AG10803 (cell line): ENCODE data around the gene KRTAP12-3.
"Not testable (repeated sequence)": the region's sequence is repeated elsewhere in the genome, so short reads cannot be mapped to it uniquely, and the experiment has no call there.

Source experiments
- DNase-seq: peaks from one replicate; pipeline ENCODE4 v3.0.0; 2010; ENCODE audit warnings: low read depth
- H3K4me3 ChIP-seq: 2 replicates; pipeline ENCODE4 v1.5.1; 2011; ENCODE audit warnings: mild to moderate bottlenecking, low read length, control low read depth
- CTCF ChIP-seq: conservative IDR thresholded peaks from 2 replicates; pipeline ENCODE4 v1.5.1; 2011; ENCODE audit warnings: mild to moderate bottlenecking, low read length, control low read depth, inconsistent platforms

Gene KRTAP12-3

DNA sequence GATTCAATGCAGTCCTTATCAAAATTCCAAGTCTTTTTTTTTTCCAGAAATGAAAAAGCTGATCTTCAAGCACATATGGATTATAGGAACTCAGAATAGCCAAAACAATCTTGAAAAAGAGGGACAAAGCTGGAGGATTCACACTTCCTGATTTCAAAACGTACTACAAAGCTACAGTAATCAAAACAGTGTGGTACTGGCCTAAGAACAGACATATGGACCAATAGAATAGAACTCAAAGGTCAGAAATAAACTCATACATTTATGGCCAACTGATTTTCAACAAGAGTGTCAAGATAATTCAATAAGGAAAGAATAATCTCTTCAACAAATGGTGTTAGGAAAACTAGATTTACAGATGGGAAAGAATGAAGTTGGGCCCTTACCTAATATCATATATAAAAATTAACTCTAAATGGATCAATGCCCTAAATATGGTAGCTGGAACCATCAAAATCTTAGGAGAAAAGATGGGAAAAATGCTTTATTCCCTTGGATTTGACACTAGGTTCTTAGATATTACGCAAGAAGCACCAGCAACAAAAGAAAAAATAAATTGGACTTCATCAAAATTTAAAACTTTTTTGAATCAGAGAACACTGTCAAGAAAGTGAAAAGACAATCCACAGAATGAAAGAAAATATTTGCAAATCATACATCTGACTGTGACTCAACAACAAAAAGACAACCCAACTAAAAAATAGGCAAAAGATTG is 35.2 kb downstream of the KRTAP12-3 start:
- no peak for DNase-seq
- TF ChIP-seq CTCF: no peak

GRCh38 chr21:44694776-44695175 is 37.0 kb downstream of the KRTAP12-3 start:
- no peak overlapping the region for H3K4me3 ChIP-seq
- no peak for TF ChIP-seq CTCF
- DNase-seq: no peak

More for the DNA sequence above, 35.2 kb downstream of the KRTAP12-3 start:
- H3K4me3 ChIP-seq: no peak overlapping the region

DNA sequence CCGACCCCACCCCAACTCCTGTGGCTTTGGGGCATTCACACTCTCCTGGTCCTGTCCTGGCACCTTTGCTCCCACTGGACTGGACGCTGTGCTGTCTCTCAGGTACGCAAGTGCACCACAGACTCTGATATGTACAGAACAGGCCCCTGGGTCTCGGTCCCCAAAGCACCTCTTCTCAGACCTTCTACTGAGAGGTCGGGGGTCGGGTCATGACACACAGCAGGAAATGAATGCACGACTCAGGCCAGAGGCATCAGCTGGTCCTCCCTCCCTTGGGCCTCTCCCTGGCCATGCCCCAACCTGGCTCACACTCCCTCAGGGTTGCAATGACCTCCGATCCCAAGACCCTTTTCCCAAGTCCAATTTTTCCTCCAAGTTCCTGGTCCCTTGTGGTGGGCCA is 37.5 kb downstream of the KRTAP12-3 start:
- TF ChIP-seq CTCF: no peak
- no peak for DNase-seq
- no peak overlapping the region for H3K4me3 ChIP-seq

GRCh38 chr21:44695641-44696040 is 37.9 kb downstream of the KRTAP12-3 start:
- H3K4me3 ChIP-seq: no peak overlapping the region
- no peak for DNase-seq
- no peak for TF ChIP-seq CTCF

GRCh38 chr21:44696572-44696971 is 38.8 kb downstream of the KRTAP12-3 start:
- H3K4me3 ChIP-seq: no peak overlapping the region
- no peak for DNase-seq
- TF ChIP-seq CTCF: no peak

GRCh38 chr21:44697172-44697810 is 39.6 kb downstream of the KRTAP12-3 start, which contains the start of gene KRTAP10-12:
Gene KRTAP10-12 (plus strand): TSS chr21:44697172. CDS start chr21:44697202, 30 bp downstream.
- DNase-seq, H3K4me3 ChIP-seq: not testable (repeated sequence)

DNA sequence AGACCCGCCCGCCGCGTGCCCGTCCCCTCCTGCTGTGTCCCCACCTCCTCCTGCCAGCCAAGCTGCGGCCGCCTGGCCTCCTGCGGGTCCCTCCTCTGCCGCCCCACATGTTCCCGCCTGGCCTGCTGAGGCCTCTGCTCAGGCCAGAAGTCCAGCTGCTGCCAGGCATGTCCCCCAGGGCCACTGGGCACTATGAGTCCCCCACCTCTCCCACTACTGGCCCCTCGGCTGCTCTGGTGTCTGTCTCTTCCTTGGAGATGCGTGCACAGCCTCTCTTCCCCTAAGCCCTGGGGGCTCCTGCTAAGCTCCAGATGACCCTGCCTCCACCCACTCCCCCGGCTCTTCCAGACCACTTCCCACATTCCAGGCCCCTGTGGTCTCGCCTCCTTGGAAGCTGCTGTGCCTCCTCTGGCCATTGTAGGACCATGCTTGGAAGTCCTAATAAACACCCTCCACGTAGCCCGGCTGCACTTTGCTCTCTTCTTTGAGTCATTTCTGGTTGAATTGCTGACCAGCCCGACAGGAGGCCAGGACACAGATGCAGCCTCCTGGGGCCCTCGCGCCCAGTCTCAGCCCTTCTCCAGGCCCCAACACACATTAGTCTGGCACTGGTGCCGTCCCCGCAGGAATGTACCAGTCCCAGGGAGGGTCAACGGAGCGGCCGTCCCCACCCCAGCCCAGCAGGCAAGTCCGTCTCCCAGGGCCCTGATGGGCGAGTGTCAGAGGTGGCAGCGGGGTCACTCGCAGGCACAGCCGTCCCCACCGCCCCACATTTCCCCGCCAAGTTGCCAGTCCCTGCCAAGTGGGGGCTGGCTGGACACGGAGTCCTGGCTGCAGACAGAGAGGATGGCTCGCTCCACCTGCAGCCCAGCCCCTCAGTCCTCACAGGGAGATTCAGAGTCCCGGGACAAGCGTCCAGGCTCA is 40.3 kb downstream of the KRTAP12-3 start:
- TF ChIP-seq CTCF: no peak
- no peak overlapping the region for H3K4me3 ChIP-seq
- no peak for DNase-seq
